IPS DF 6.9 (cell line): Measurements from ENCODE around the gene RSRC1.

Experiments
- DNase-seq: peaks from one replicate; pipeline ENCODE4 v3.0.0-alpha.2; 2013; ENCODE audit warnings: low read depth, low spot score
- H3K27ac ChIP-seq: one replicate; pipeline ENCODE4 v1.5.1; 2013; ENCODE audit warnings: low read length, control low read depth
- H3K27me3 ChIP-seq: 2 replicates; pipeline ENCODE4 v1.6.1; 2013; ENCODE audit warnings: mild to moderate bottlenecking, low read length; ENCODE audit not compliant: control insufficient read depth, insufficient read depth
- H3K36me3 ChIP-seq: 2 replicates; pipeline ENCODE4 v1.6.1; 2013; ENCODE audit warnings: low read length; ENCODE audit not compliant: control insufficient read depth, insufficient read depth
- H3K4me1 ChIP-seq: 2 replicates; pipeline ENCODE4 v1.6.1; 2013; ENCODE audit warnings: low read length; ENCODE audit not compliant: control insufficient read depth, insufficient read depth
- H3K4me3 ChIP-seq: 2 replicates; pipeline ENCODE4 v1.5.1; 2013; ENCODE audit warnings: mild to moderate bottlenecking, low read length
- H3K9me3 ChIP-seq: 2 replicates; pipeline ENCODE4 v1.6.1; 2013; ENCODE audit warnings: low read length, inconsistent platforms; ENCODE audit not compliant: control insufficient read depth, insufficient read depth
- WGBS: extraction: QIAGEN DNeasy Blood & Tissue Kit; methylation state at CpG from one replicate; pipeline ENCODE4 v1.1.7; 2013; ENCODE audit warnings: mixed read lengths, missing lambda C conversion rate; ENCODE audit not compliant: insufficient read length, insufficient coverage; 5-methylcytosine and 5-hydroxymethylcytosine counted together

RSRC1 gene

DNA sequence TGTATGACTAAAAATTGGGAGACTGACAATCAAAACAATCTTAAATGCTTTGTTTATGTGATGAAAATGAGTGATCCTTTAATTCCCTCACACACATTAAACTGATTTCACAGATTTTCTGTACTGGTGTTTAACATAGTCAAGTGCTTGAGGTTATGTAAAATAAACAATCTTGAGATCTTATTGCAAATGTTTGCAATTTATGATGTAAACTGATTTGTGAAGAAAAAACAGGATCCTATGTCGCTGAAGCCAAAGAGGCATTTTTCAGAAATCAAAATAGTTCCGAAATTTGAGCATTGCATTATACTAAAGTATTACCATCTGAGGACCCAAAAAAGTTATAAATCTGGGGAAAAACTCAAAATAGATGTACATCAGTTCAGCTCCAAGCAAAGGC, 16.4 kb upstream of the RSRC1 start:
- H3K4me3 ChIP-seq = no peak overlapping the region
- no peaks in the 10 kb centered on the region for H3K36me3 ChIP-seq
- WGBS = no CpG with 5 or more reads among the region's 2 CpGs
- H3K9me3 ChIP-seq = no peaks in the 10 kb centered on the region
- H3K4me1 ChIP-seq = no peaks in the 10 kb centered on the region; the same call in 1 of the 2 replicates
- no peak overlapping the region for H3K27ac ChIP-seq
- DNase-seq = no peak
- peaks cover 31% of the 10 kb centered on the region for H3K27me3 ChIP-seq

DNA sequence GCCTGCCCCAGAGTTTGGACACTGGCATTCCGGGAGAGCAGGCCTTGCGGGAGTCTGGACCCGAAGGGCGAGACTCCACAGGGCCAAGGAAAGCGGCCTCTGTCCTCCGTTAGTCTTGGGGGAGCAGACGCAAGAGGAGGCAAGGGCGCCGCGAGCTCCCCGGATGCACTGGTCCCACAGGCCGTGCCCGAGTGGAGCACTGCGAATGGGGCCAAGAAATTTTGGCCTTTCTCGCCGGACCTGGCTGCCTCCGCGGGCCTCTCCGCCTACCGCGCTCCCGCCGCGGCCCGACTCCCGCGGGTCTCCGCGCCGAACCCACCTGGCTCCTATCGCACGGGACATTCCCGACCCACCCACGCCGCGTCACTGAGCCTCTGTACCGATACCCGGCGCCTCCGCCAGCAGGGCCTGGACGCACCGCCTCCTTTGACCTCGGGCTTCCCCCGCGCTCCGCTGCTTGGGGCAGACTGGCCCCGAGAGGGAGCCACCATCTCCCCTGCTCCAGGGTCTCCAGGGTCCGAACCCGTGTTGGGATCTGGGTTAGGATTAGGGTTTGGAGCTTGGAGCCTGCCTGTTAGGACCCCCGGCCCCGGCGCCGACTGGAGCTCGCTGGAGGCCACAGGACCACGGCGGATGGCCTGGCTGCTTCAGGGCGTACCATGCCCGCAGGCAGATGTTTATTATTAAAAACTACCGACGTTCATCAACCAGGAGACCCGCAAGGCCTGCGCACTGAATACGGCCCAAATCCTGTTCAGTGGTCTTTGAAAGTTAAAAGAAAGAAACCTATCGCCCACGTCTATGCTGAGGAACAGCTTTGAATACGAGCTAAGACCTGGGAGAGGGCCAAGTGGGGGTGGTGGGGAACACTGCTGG, 15.4 kb upstream of the RSRC1 start:
- WGBS = no CpG with 5 or more reads among the region's 66 CpGs
- Histone ChIP-seq H3K27me3 (peaks cover 39% of the 10 kb centered on the region), H3K27ac (no peak overlapping the region), H3K4me3 (peak overlapping the region; percentile 31; the same call in 1 of the 2 replicates), H3K9me3 (no peaks in the 10 kb centered on the region), H3K4me1 (peaks cover 1% of the 10 kb centered on the region; the same call in 1 of the 2 replicates), H3K36me3 (no peaks in the 10 kb centered on the region)
- no peak for DNase-seq

DNA sequence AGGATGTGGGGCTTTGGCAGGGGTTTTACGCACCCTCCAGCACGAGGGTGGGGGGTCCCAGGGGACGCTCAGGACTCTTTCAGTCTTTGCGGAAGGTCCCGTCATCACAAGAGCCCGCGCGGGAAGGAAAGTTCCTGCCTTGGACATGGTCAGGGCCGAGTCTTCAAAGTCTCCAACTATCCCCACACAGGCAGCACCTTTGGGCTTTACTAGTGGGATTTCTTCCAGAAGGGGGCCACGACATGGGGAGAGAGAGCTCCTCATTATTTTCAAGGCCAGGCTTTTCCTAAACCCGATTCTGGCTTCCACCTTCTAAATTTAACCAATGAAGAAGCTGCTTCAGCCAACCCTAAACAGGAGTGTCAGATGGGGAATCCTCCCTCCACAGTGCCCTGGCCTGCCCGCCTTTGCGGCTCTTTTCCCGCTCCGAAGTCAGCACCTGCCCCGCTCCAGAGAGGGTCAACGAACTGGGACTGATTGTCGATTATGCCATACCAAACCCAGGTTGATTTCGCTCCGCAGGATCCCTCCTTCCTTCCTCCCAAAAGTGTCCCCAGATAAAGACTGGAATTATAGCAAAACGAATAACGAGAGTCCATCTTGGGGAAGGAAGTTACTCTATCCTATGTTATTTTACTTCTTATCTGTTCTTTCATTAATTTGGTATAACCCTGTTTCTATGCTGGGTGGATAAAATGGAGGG, 14.6 kb upstream of the RSRC1 start:
- DNase-seq = no peak
- peak overlapping the region; percentile 31; the same call in 1 of the 2 replicates for H3K4me3 ChIP-seq
- no CpG with 5 or more reads among the region's 22 CpGs for WGBS
- no peak overlapping the region for H3K27ac ChIP-seq
- H3K4me1 ChIP-seq = peaks cover 1% of the 10 kb centered on the region; the same call in 1 of the 2 replicates
- H3K36me3 ChIP-seq = no peaks in the 10 kb centered on the region
- H3K9me3 ChIP-seq = no peaks in the 10 kb centered on the region
- peaks cover 43% of the 10 kb centered on the region for H3K27me3 ChIP-seq

DNA sequence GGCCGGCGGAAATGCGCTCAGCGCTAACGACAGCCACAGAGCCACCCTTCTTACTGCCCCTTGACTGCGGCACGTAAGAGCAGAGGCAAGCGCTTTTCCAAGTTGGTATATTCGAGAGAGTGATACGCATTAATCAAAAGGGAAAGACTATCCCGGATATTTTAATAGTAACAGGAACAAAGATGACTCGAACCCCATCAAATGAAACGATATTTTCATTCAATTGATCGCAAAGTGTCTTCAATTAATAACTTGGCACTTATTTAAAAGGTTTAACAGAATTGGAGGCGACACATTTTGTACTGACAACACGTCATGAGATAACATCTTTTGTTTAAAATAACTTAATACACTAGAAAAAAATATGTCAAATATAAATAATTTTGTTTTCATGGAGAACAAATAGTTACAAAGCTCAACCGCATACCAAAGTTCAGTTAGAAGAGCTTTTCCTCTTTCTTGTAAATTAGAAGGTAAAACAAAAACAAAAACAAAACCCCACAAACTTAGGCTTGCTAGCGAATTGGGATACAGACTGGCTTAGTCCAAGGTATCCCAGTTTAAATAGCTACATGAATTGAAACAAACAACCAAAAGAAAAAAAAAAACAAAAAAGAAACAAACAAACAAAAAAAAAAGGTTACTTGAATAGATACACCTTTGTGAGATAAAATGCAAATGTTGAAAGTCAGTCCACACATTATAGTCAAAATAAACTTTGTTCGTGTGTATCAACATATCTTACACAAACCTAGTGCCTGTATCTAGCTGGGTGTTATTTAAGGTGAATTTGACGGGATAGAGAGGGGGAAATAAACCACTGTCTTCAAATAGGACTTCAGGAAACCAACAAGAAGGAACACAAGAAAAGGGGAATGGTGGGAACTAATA, 13.8 kb upstream of the RSRC1 start:
- Histone ChIP-seq H3K9me3 (no peaks in the 10 kb centered on the region), H3K4me3 (no peak overlapping the region), H3K4me1 (peaks cover 1% of the 10 kb centered on the region; the same call in 1 of the 2 replicates), H3K27me3 (peaks cover 45% of the 10 kb centered on the region), H3K36me3 (no peaks in the 10 kb centered on the region), H3K27ac (no peak overlapping the region)
- DNase-seq = no peak
- WGBS = no CpG with 5 or more reads among the region's 20 CpGs

DNA sequence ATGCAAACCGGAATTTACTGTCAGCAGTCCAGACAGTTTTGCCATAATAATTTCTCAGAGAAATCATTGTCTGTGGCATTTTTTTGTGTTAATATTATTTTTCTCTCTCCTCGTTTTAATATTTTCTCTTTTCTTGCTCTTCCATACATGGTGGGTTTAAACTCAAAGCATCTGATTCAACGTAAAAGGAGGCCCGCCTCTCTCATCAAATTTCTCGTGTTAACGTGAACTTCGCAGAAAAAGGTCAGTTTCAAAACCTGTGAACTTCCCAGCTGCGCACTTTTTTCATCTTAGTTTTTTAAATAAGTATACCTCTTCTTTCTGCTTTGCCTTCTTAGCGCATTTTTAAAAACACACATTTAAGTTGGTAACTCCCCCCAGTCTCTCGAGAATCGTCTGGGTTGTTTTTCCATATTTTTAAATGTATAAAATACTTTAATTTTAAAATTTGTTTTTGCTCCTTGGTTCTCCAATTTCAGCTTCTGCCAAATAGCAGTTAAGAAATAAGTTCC, 12.8 kb upstream of the RSRC1 start:
- Histone ChIP-seq H3K27ac (no peak overlapping the region), H3K4me3 (no peak overlapping the region), H3K9me3 (no peaks in the 10 kb centered on the region), H3K36me3 (no peaks in the 10 kb centered on the region), H3K4me1 (peaks cover 1% of the 10 kb centered on the region; the same call in 1 of the 2 replicates), H3K27me3 (peaks cover 56% of the 10 kb centered on the region)
- DNase-seq = no peak
- WGBS = no CpG with 5 or more reads among the region's 11 CpGs

DNA sequence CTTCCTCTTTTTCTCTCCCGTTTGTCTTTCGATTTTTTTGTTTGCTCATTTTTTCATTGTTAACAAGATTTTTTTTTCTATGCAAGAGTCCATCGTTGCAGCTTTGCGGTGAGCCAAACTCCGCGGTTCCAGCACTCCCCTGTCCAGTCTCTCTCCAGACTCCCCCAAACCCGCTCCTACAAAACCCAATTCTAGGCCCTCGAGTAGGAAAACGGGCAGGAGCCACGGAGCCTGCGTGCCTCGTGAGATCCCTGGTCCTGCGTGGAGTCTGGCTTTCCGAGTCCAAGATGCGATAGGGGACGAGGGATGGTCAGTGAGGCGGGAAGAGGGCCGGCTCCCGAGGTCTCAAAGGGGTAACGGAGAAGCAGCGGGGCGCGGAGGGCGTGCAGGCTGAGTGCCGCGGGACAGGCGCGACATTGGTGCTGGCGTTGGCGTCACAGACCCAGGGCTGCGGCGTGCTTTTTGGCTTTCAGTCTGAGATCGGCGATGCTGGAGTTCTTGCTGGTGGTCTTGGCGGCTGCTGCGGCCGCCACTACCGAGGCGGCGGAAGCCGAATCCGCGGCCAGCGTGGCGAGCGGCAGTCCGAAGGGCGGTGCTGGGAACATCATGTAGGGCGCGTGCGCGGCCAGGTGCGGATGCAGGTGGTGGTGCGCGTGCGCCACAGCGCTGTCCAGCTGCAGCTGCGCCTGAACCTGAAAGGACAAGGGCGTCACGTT, 12.1 kb upstream of the RSRC1 start:
- H3K36me3 ChIP-seq = no peaks in the 10 kb centered on the region
- no CpG with 5 or more reads among the region's 60 CpGs for WGBS
- H3K4me3 ChIP-seq = peak overlapping the region; percentile 52; the same call in 1 of the 2 replicates
- peaks cover 62% of the 10 kb centered on the region for H3K27me3 ChIP-seq
- H3K4me1 ChIP-seq = peaks cover 3% of the 10 kb centered on the region
- no peak overlapping the region for H3K27ac ChIP-seq
- no peaks in the 10 kb centered on the region for H3K9me3 ChIP-seq
- no peak for DNase-seq

DNA sequence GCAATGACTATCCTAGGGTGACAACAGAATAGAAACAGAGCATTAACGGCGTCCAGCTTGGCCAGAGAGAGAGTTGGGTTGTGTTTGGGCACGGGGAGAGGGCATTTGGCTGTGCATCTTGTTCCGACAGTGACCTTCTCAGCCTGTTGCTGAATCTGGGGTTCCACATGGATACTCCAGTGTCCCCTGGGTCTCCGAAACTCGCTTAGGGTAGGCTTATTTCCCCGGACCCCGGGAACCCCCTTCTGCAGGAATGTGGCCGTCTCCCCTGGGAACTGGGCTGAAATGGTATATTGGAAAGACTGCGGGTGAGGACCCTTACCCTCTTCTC, 11.6 kb upstream of the RSRC1 start:
- Histone ChIP-seq H3K4me3 (peak overlapping the region; percentile 52; the same call in 1 of the 2 replicates), H3K36me3 (no peaks in the 10 kb centered on the region), H3K27me3 (peaks cover 67% of the 10 kb centered on the region), H3K4me1 (peaks cover 3% of the 10 kb centered on the region), H3K9me3 (no peaks in the 10 kb centered on the region), H3K27ac (no peak overlapping the region)
- no CpG with 5 or more reads among the region's 10 CpGs for WGBS
- DNase-seq = no peak

DNA sequence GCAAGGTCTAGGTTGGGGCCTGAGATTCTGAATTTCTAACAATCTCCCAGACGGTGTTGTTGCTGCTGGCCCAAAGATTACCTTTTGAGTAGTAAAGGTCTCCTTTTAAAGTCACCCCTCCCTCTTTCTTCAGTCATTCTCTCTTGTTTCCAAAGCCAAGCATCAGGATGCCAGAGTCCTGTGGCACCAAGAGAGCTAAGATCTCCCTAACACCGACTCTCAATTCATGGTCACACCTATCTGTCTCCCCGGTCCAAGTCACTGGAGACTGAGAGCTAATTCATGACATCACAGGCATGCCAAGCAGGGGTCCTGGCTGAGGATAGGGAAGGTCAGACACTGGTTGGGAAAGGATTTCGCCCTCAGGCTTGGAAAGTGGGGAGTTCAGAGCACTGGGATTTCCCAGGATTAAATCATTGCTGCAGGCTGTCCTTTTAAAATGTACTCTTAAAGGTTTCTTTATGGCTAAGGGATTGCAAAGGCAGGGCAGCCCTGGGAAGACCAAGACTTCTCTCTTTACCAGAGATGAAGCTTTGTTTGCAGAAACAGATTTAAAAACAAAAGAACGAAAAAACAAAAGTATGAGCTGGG, 11.0 kb upstream of the RSRC1 start:
- Histone ChIP-seq H3K27ac (no peak overlapping the region), H3K27me3 (peaks cover 69% of the 10 kb centered on the region), H3K9me3 (no peaks in the 10 kb centered on the region), H3K4me3 (no peak overlapping the region), H3K4me1 (peaks cover 3% of the 10 kb centered on the region), H3K36me3 (no peaks in the 10 kb centered on the region)
- WGBS = no CpG with 5 or more reads among the region's 5 CpGs
- DNase-seq = no peak

DNA sequence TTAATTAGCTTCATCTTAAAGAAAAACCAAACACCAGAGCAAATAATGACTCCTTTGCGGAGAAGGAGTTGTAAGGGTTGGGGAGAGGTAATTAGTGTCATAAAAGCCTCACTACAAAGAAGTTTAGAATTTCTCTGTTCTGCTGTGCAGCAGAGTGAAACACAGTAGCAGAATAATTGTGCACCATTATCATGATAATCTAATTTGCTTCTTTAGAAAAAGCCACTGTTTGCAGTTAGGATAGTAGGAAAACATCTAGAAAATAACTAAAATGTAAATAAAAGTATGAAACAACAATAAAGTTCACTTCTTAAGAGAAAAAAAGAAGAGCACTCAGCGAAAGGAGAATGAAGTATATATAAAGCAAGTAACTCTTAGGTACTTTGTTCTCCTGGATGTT, 9.2 kb upstream of the RSRC1 start:
- no peaks in the 10 kb centered on the region for H3K36me3 ChIP-seq
- H3K4me3 ChIP-seq = no peak overlapping the region
- peaks cover 64% of the 10 kb centered on the region for H3K27me3 ChIP-seq

More for the DNA sequence above, 9.2 kb upstream of the RSRC1 start:
- Histone ChIP-seq H3K27ac (no peak overlapping the region), H3K9me3 (no peaks in the 10 kb centered on the region), H3K4me1 (peaks cover 5% of the 10 kb centered on the region; the same call in 1 of the 2 replicates)
- DNase-seq = no peak
- WGBS = no CpG with 5 or more reads among the region's 2 CpGs
